Esophagus muscularis mucosa (tissue), 2 donors: ENCODE data around the gene PRMT7.

ENCODE experiments used
- POLR2A ChIP-seq: fragments of 450-650 bp; IDR thresholded peaks from one replicate; pipeline ENCODE4 v1.6.1; 2017; ENCODE audit warnings: antibody characterized with exemption, moderate library complexity, mild to moderate bottlenecking, low read depth
- POLR2AphosphoS5 ChIP-seq, 2 donors: sonication (generic); formaldehyde crosslinking; IDR thresholded peaks; one replicate each; pipeline ENCODE4 v1.6.1; 2017; ENCODE audit warnings: antibody characterized with exemption in 2 of 2

DNA sequence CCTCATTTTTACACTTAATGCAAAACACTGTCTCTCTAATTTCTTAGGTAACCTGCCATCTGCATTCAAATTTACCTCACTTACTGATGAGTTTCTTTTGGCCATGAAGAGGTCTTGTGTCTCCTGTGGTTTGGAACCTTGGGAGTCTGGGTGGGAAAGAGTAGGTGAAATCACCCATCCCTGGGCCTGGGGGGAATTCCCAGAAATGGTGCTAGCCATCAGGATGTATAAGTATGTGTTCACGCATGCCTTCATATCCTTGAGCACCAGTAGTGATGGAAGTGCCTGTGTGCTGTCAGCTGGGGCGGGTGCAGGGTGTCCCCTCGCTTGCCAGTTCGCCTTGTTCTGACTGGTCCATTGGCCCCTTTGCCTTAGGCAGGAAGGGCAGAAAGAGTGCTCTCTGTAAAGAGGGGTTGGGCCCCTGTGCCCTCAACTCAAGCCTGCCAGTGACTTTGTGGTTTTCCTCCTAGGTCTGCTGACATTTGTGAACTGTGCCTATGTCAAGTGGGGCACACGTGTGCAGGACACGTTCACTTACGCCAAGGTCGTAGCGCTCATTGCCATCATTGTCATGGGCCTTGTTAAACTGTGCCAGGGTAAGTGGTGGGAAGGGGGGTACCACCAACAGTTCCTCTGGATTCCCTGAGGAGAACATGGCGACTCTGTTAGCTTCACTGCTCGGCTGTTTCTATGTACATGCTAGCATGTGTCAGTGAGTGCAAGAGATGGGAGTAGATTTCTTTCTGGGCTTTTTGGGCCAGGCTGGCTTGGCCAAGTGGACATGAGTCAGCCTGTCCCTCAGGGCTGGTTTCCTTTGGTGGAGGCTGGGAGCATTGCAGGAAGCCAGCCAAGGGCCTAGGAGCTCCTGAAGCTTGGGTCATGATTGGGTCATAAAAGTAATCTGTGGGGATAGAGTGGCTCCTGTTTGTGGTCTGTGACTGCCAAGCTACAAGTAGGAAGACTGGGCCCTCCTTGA is 23.3 kb upstream of the PRMT7 start:
- TF ChIP-seq POLR2AphosphoS5 (IDR thresholded peaks at IDR 0.05) = peak; percentile 18 to 40
- no peak for TF ChIP-seq POLR2A
